Osteoblast (primary cell): ENCODE measurements around the gene TTLL3. TPM values are rescaled to one million over a fixed set of nuclear protein-coding genes. Genes with fewer than 3 reads are reported as not detected.

Source experiments
- DNase-seq: peaks from one replicate; pipeline ENCODE4 v3.0.0; 2011; ENCODE audit warnings: low spot score, mixed read lengths; ENCODE audit not compliant: insufficient read length; ENCODE audit errors: missing footprints
- H2AFZ ChIP-seq: 2 replicates; pipeline ENCODE4 v1.6.0; 2011; ENCODE audit warnings: mild to moderate bottlenecking, low read length
- H3K27ac ChIP-seq: 2 replicates; pipeline ENCODE4 v1.5.1; 2011; ENCODE audit warnings: mild to moderate bottlenecking, low read depth, low read length, moderate library complexity
- H3K27me3 ChIP-seq: 2 replicates; pipeline ENCODE4 v1.6.0; 2012; ENCODE audit warnings: mild to moderate bottlenecking, control low read depth, inconsistent platforms, low read length, moderate library complexity; ENCODE audit not compliant: insufficient read depth
- H3K36me3 ChIP-seq: 2 replicates; pipeline ENCODE4 v1.5.1; 2011; ENCODE audit warnings: mild to moderate bottlenecking, low read length, control low read depth, moderate library complexity; ENCODE audit not compliant: insufficient read depth
- H3K4me1 ChIP-seq: 2 replicates; pipeline ENCODE4 v1.5.1; 2011; ENCODE audit warnings: mild to moderate bottlenecking, low read length, control low read depth, moderate library complexity; ENCODE audit not compliant: insufficient read depth
- H3K4me2 ChIP-seq: 2 replicates; pipeline ENCODE4 v1.6.0; 2011; ENCODE audit warnings: mild to moderate bottlenecking, low read length; ENCODE audit not compliant: insufficient read depth
- H3K4me3 ChIP-seq: fragments of 200-600 bp; sonication (generic); 3 replicates; pipeline ENCODE4 v1.5.1; 2012; ENCODE audit warnings: mild to moderate bottlenecking, low read length, inconsistent platforms; ENCODE audit not compliant: insufficient read depth
- H3K79me2 ChIP-seq: 2 replicates; pipeline ENCODE4 v1.6.0; 2012; ENCODE audit warnings: mild to moderate bottlenecking, low read length, control low read depth, inconsistent platforms; ENCODE audit not compliant: insufficient read depth
- H3K9me3 ChIP-seq: 2 replicates; pipeline ENCODE4 v1.5.1; 2011; ENCODE audit warnings: low read depth, low read length, control low read depth
- H4K20me1 ChIP-seq: 2 replicates; pipeline ENCODE4 v1.6.0; 2012; ENCODE audit warnings: mild to moderate bottlenecking, low read length, control low read depth; ENCODE audit not compliant: insufficient read depth
- total RNA-seq: library from RNA; depleted of rRNA; stranded (reverse); fragments of >200 nt; gene quantifications from 2 replicates; pipeline ENCODE4 v1.2.3, GENCODE V29; 2012
- TF ChIP-seq, protein P1 (sequence below): IDR thresholded peaks from 2 replicates; pipeline ENCODE4 v1.5.1; 2011; ENCODE audit warnings: mild to moderate bottlenecking, low read depth, low read length, moderate library complexity; ENCODE audit errors: extremely low read depth

Gene TTLL3
- total RNA-seq, 1 donor, result 31.1 TPM

GRCh38 chr3:9834520-9835380, 24.7 kb downstream of the TTLL3 start:
- Histone ChIP-seq H3K9me3 (no peaks in the 10 kb centered on the region), H2AFZ (no peak overlapping the region), H4K20me1 (no peaks in the 10 kb centered on the region), H3K79me2 (no peaks in the 10 kb centered on the region), H3K36me3 (peaks cover 49% of the 10 kb centered on the region), H3K27me3 (no peaks in the 10 kb centered on the region), H3K4me3 (no peak overlapping the region), H3K4me2 (no peak overlapping the region), H3K27ac (no peak overlapping the region), H3K4me1 (no peaks in the 10 kb centered on the region)
- peak; percentile 62 for DNase-seq
- TF ChIP-seq, protein P1, sequence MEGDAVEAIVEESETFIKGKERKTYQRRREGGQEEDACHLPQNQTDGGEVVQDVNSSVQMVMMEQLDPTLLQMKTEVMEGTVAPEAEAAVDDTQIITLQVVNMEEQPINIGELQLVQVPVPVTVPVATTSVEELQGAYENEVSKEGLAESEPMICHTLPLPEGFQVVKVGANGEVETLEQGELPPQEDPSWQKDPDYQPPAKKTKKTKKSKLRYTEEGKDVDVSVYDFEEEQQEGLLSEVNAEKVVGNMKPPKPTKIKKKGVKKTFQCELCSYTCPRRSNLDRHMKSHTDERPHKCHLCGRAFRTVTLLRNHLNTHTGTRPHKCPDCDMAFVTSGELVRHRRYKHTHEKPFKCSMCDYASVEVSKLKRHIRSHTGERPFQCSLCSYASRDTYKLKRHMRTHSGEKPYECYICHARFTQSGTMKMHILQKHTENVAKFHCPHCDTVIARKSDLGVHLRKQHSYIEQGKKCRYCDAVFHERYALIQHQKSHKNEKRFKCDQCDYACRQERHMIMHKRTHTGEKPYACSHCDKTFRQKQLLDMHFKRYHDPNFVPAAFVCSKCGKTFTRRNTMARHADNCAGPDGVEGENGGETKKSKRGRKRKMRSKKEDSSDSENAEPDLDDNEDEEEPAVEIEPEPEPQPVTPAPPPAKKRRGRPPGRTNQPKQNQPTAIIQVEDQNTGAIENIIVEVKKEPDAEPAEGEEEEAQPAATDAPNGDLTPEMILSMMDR, result no peak

GRCh38 chr3:9837701-9838582, 27.9 kb downstream of the TTLL3 start:
- Histone ChIP-seq H3K79me2 (peaks cover 4% of the 10 kb centered on the region), H3K4me1 (peaks cover 7% of the 10 kb centered on the region), H3K36me3 (peaks cover 58% of the 10 kb centered on the region), H3K4me3 (no peak overlapping the region), H3K27me3 (no peaks in the 10 kb centered on the region), H2AFZ (no peak overlapping the region), H3K4me2 (no peak overlapping the region), H3K9me3 (no peaks in the 10 kb centered on the region), H4K20me1 (peaks cover 6% of the 10 kb centered on the region), H3K27ac (no peak overlapping the region)
- peak; percentile 19 for DNase-seq
- TF ChIP-seq, protein P1, result no peak

DNA sequence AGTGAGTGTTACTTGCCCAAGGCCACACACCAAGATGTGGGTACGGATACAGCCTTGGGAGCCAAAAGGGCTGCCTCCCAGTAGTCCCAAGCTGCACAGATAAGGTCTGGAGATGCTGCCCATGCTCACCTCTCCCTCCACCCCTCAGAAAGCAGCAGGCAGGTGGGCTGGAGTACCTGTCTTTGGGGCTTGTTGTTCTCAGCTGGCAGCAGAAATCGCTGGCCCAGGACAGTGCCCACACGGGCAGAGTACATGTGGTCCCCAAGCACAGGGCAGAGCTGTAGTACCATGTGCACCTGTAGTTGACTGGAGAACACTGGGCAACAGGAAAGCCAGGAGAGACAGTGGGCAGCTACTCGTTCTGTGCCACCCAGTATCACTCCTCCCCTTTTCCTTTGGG, 28.8 kb downstream of the TTLL3 start:
- no peaks in the 10 kb centered on the region for H3K9me3 ChIP-seq
- no peak overlapping the region for H3K4me2 ChIP-seq
- H3K4me1 ChIP-seq, result peaks cover 10% of the 10 kb centered on the region
- H3K27me3 ChIP-seq, result no peaks in the 10 kb centered on the region
- no peak overlapping the region for H2AFZ ChIP-seq
- peaks cover 11% of the 10 kb centered on the region for H3K79me2 ChIP-seq
- no peak for DNase-seq
- TF ChIP-seq, protein P1, result no peak
- H3K27ac ChIP-seq, result no peak overlapping the region
- H3K36me3 ChIP-seq, result peaks cover 58% of the 10 kb centered on the region
- H4K20me1 ChIP-seq, result peaks cover 6% of the 10 kb centered on the region
- H3K4me3 ChIP-seq, result no peak overlapping the region

DNA sequence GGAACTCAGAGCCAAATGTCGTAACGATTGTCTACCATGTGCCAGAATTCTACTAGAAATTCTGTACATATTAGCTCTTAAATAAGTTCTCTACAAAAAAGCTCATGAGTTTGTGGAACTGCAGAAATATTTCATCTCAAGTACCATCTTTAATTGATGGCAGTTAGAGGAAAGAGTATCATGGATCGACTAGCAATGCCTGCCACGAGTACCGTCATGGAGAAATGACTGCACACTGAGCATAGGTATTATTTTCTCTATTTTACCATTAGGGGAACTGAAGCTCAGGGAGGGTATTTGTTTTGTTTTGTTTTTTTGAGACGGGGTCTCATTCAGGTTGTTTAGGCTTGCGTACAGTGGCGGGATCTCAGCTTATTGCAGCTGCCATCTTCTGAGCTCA, 31.0 kb downstream of the TTLL3 start:
- Histone ChIP-seq H3K36me3 (peaks cover 44% of the 10 kb centered on the region), H3K27me3 (no peaks in the 10 kb centered on the region), H3K4me1 (peaks cover 13% of the 10 kb centered on the region)

More for the DNA sequence above, 31.0 kb downstream of the TTLL3 start:
- Histone ChIP-seq H3K79me2 (peaks cover 11% of the 10 kb centered on the region), H3K9me3 (no peaks in the 10 kb centered on the region), H3K4me2 (no peak overlapping the region), H3K27ac (no peak overlapping the region), H3K4me3 (no peak overlapping the region), H4K20me1 (peaks cover 6% of the 10 kb centered on the region), H2AFZ (no peak overlapping the region)
- TF ChIP-seq, protein P1, result no peak
- no peak for DNase-seq
